HEK293 (cell line): ENCODE results near the gene TRPM5.
A peak's percentile ranks its signal among the peaks of the same experiment; 100 is the strongest.

Experiments
- CTCF ChIA-PET: fragments of 350-600 bp; formaldehyde crosslinking; extraction: SDS; loops from one replicate; lab custom pipeline; 2021; ENCODE audit warnings: antibody characterized with exemption; lab: Yijun Ruan, JAX
- POLR2A ChIA-PET: fragments of 300-600 bp; formaldehyde crosslinking; extraction: SDS; loops from one replicate; lab custom pipeline; 2020; ENCODE audit warnings: antibody characterized with exemption, inconsistent platforms; lab: Yijun Ruan, JAX
- H3K27ac ChIP-seq: fragments of 200-500 bp; sonication (Bioruptor generic); 2 replicates; pipeline ENCODE4 v1.5.1; 2014; ENCODE audit warnings: low read depth, low read length, control low read depth, inconsistent platforms; ENCODE audit errors: extremely low read depth
- H3K36me3 ChIP-seq, 2 experiments: fragments of 200-500 bp in 1 of 2; sonication (Bioruptor generic) in 1 of 2; 1 replicate in 1 of 2; 2 replicates in 1 of 2; pipeline ENCODE4 v1.5.1; 2014 to 2017; ENCODE audit warnings: inconsistent platforms in 2 of 2, low read length in 2 of 2; ENCODE audit not compliant: control insufficient read depth in 2 of 2, insufficient read depth in 1 of 2
- H3K4me1 ChIP-seq: fragments of 200-500 bp; sonication (Bioruptor generic); 2 replicates; pipeline ENCODE4 v1.5.1; 2014; ENCODE audit warnings: mild to moderate bottlenecking, low read length, inconsistent platforms; ENCODE audit not compliant: control insufficient read depth, insufficient read depth
- H3K4me3 ChIP-seq: 2 replicates; pipeline ENCODE4 v1.5.1; 2011; ENCODE audit warnings: low read depth, mild to moderate bottlenecking, control low read depth, low read length, moderate library complexity
- H3K9me3 ChIP-seq: fragments of 200-500 bp; sonication (Bioruptor generic); 2 replicates; pipeline ENCODE4 v1.5.1; 2014; ENCODE audit warnings: low read depth, low read length, inconsistent platforms; ENCODE audit not compliant: control insufficient read depth, insufficient read depth
- FEZF1 ChIP-seq: fragments of 450-650 bp; formaldehyde crosslinking; IDR thresholded peaks from 2 replicates; pipeline ENCODE4 v1.5.1; 2016; ENCODE audit warnings: missing biosample characterization, missing genetic modification characterization
- GLIS1 ChIP-seq: fragments of 450-650 bp; formaldehyde crosslinking; IDR thresholded peaks from 2 replicates; pipeline ENCODE4 v1.5.1; 2016; ENCODE audit warnings: missing biosample characterization, missing genetic modification characterization
- GLIS2 ChIP-seq: fragments of 450-650 bp; formaldehyde crosslinking; IDR thresholded peaks from 2 replicates; pipeline ENCODE4 v1.5.1; 2016; ENCODE audit warnings: missing biosample characterization, missing genetic modification characterization
- IKZF3 ChIP-seq: fragments of 450-650 bp; IDR thresholded peaks from 2 replicates; pipeline ENCODE4 v1.5.0; 2018; ENCODE audit warnings: missing biosample characterization, mild to moderate bottlenecking, missing genetic modification characterization, moderate library complexity
- KLF1 ChIP-seq: fragments of 450-650 bp; formaldehyde crosslinking; IDR thresholded peaks from 2 replicates; pipeline ENCODE4 v1.5.1; 2016; ENCODE audit warnings: missing biosample characterization, missing genetic modification characterization
- KLF8 ChIP-seq: fragments of 450-650 bp; formaldehyde crosslinking; IDR thresholded peaks from 2 replicates; pipeline ENCODE4 v1.5.1; 2016; ENCODE audit warnings: missing biosample characterization, missing genetic modification characterization
- MEIS1 ChIP-seq: sonication (generic); formaldehyde crosslinking; IDR thresholded peaks from 2 replicates; pipeline ENCODE4 v1.8.1; 2022; ENCODE audit warnings: missing genetic modification reagents, mild to moderate bottlenecking, borderline replicate concordance
- PRDM1 ChIP-seq: fragments of 450-650 bp; formaldehyde crosslinking; IDR thresholded peaks from 2 replicates; pipeline ENCODE4; 2016; ENCODE audit warnings: missing biosample characterization, missing genetic modification characterization
- PRDM2 ChIP-seq: fragments of 450-650 bp; formaldehyde crosslinking; IDR thresholded peaks from 2 replicates; pipeline ENCODE4 v1.5.1; 2016; ENCODE audit warnings: missing biosample characterization, missing genetic modification characterization, borderline replicate concordance
- SCRT2 ChIP-seq: fragments of 450-650 bp; formaldehyde crosslinking; IDR thresholded peaks from 2 replicates; pipeline ENCODE4 v1.5.1; 2016; ENCODE audit warnings: missing biosample characterization, missing genetic modification characterization
- ZBTB1 ChIP-seq: fragments of 450-650 bp; formaldehyde crosslinking; IDR thresholded peaks from 2 replicates; pipeline ENCODE4 v1.5.1; 2016; ENCODE audit warnings: missing biosample characterization, missing genetic modification characterization
- ZBTB44 ChIP-seq: fragments of 450-650 bp; IDR thresholded peaks from 2 replicates; pipeline ENCODE4 v1.5.1; 2018; ENCODE audit warnings: missing biosample characterization, mild to moderate bottlenecking, missing genetic modification characterization
- ZFP3 ChIP-seq: fragments of 450-650 bp; formaldehyde crosslinking; IDR thresholded peaks from 2 replicates; pipeline ENCODE4 v1.5.1; 2016; ENCODE audit warnings: low read depth, missing biosample characterization, missing genetic modification characterization
- ZIC2 ChIP-seq: fragments of 450-650 bp; formaldehyde crosslinking; IDR thresholded peaks from 2 replicates; pipeline ENCODE4 v1.5.1; 2016; ENCODE audit warnings: missing biosample characterization, missing genetic modification characterization
- ZNF10 ChIP-seq: fragments of 450-650 bp; formaldehyde crosslinking; IDR thresholded peaks from 2 replicates; pipeline ENCODE4 v1.5.1; 2017; ENCODE audit warnings: missing biosample characterization, missing genetic modification characterization
- ZNF169 ChIP-seq: fragments of 450-650 bp; formaldehyde crosslinking; IDR thresholded peaks from 2 replicates; pipeline ENCODE4 v1.5.1; 2016; ENCODE audit warnings: missing biosample characterization, missing genetic modification characterization
- ZNF26 ChIP-seq: fragments of 450-650 bp; formaldehyde crosslinking; IDR thresholded peaks from 2 replicates; pipeline ENCODE4 v1.5.1; 2016; ENCODE audit warnings: missing biosample characterization, missing genetic modification characterization
- ZNF311 ChIP-seq: fragments of 450-650 bp; formaldehyde crosslinking; IDR thresholded peaks from 2 replicates; pipeline ENCODE4 v1.5.1; 2017; ENCODE audit warnings: missing biosample characterization, missing genetic modification characterization, borderline replicate concordance
- ZNF354C ChIP-seq: fragments of 450-650 bp; formaldehyde crosslinking; IDR thresholded peaks from 2 replicates; pipeline ENCODE4 v1.5.1; 2016; ENCODE audit warnings: missing biosample characterization, missing genetic modification characterization, low read depth, borderline replicate concordance
- ZNF362 ChIP-seq: fragments of 450-650 bp; formaldehyde crosslinking; IDR thresholded peaks from 2 replicates; pipeline ENCODE4 v1.5.1; 2016; ENCODE audit warnings: missing biosample characterization, missing genetic modification characterization
- ZNF37A ChIP-seq: fragments of 450-650 bp; IDR thresholded peaks from 2 replicates; pipeline ENCODE4 v1.5.1; 2018; ENCODE audit warnings: missing biosample characterization, missing genetic modification characterization
- ZNF391 ChIP-seq: fragments of 450-650 bp; formaldehyde crosslinking; IDR thresholded peaks from 2 replicates; pipeline ENCODE4 v1.5.1; 2016; ENCODE audit warnings: low read depth, missing biosample characterization, missing genetic modification characterization, borderline replicate concordance
- ZNF398 ChIP-seq: fragments of 450-650 bp; formaldehyde crosslinking; IDR thresholded peaks from 2 replicates; pipeline ENCODE4 v1.5.1; 2017; ENCODE audit warnings: missing biosample characterization, missing genetic modification characterization
- ZNF529 ChIP-seq: fragments of 450-650 bp; formaldehyde crosslinking; IDR thresholded peaks from 2 replicates; pipeline ENCODE4 v1.5.1; 2017; ENCODE audit warnings: missing genetic modification characterization, missing biosample characterization; ENCODE audit not compliant: insufficient replicate concordance
- ZNF664 ChIP-seq: fragments of 450-650 bp; formaldehyde crosslinking; IDR thresholded peaks from 2 replicates; pipeline ENCODE4 v1.5.1; 2016; ENCODE audit warnings: missing biosample characterization, missing genetic modification characterization
- ZNF670 ChIP-seq: fragments of 450-650 bp; formaldehyde crosslinking; IDR thresholded peaks from 2 replicates; pipeline ENCODE4 v1.5.1; 2016; ENCODE audit warnings: missing biosample characterization, missing genetic modification characterization, low read depth

The TRPM5 gene

GRCh38 chr11:2395856-2396255 lies 48.5 kb downstream of the TRPM5 start:
- TF ChIP-seq FEZF1 (tag by site-specific recombination), result no peak
- no peak for TF ChIP-seq ZNF169 (tag by site-specific recombination)
- no peak for TF ChIP-seq ZNF26 (tag by site-specific recombination)
- no peak for TF ChIP-seq ZNF398 (tag by site-specific recombination)
- no peak for TF ChIP-seq IKZF3
- peak; percentile 77 for TF ChIP-seq GLIS1 (tag by site-specific recombination)
- TF ChIP-seq SCRT2 (tag by site-specific recombination), result no peak
- TF ChIP-seq ZNF37A (tag by site-specific recombination), result no peak
- no peak for TF ChIP-seq ZNF391 (tag by site-specific recombination)
- TF ChIP-seq ZNF664 (tag by site-specific recombination), result no peak
- TF ChIP-seq ZNF362 (tag by site-specific recombination), result no peak
- TF ChIP-seq ZNF354C, result no peak
- peak; percentile 55 for TF ChIP-seq GLIS2
- TF ChIP-seq ZNF670 (tag by site-specific recombination), result no peak
- TF ChIP-seq ZNF311, result no peak
- no peak for TF ChIP-seq ZFP3 (tag by site-specific recombination)
- TF ChIP-seq ZNF529, result no peak
- no peak for TF ChIP-seq ZBTB1
- TF ChIP-seq PRDM1 (tag by site-specific recombination), result no peak
- no peak for TF ChIP-seq PRDM2
- no peak for TF ChIP-seq ZBTB44 (tag by site-specific recombination)
- TF ChIP-seq ZNF10 (tag by site-specific recombination), result no peak
- no peak for TF ChIP-seq MEIS1
- peak; percentile 90 for TF ChIP-seq KLF1
- TF ChIP-seq KLF8 (tag by site-specific recombination), result 0 out of 2 replicates have a peak, but pooled peaks have one; percentile 23
- TF ChIP-seq ZIC2 (tag by site-specific recombination), result no peak
- ChIA-PET CTCF (no interaction called here), POLR2A (interaction anchor here (2.3 kb wide), 1 partner anchor 18 kb away, joined by 6 read pairs; no protein-coding TSS in a partner anchor)
- no peak overlapping the region for H3K27ac ChIP-seq
- H3K4me3 ChIP-seq, result no peak overlapping the region
- no peaks in the 10 kb centered on the region for H3K4me1 ChIP-seq
- no peaks in the 10 kb centered on the region for H3K9me3 ChIP-seq
- peaks cover 0 to 74% of the 10 kb centered on the region in 2 experiments; a peak in 1 of 3 replicates for H3K36me3 ChIP-seq
